NCI-H128 (cell line): Measurements from ENCODE around the gene NRG2.

Experiments used
- DNase-seq: peaks from one replicate; lab custom pipeline; 2025; ENCODE audit not compliant: unreplicated experiment; lab: John Stamatoyannopoulos, UW

NRG2 gene

GRCh38 chr5:140041492-140042392, 1.4 kb downstream of the NRG2 start:
- DNase-seq = no peak

GRCh38 chr5:140041099-140041491, 2.0 kb downstream of the NRG2 start:
- no peak for DNase-seq

GRCh38 chr5:140040358-140040757, 2.7 kb downstream of the NRG2 start:
- no peak for DNase-seq

GRCh38 chr5:140039561-140039960, 3.5 kb downstream of the NRG2 start:
- DNase-seq = no peak

GRCh38 chr5:140038373-140038957, 4.6 kb downstream of the NRG2 start:
- no peak for DNase-seq

GRCh38 chr5:140037012-140037411, 6.1 kb downstream of the NRG2 start:
- no peak for DNase-seq

- no peak for DNase-seq
These were observed 7.2 kb downstream of the NRG2 start for GRCh38 chr5:140035881-140036280.

GRCh38 chr5:140033037-140033760, 9.9 kb downstream of the NRG2 start:
- no peak for DNase-seq

- DNase-seq = no peak
These were observed 10.8 kb downstream of the NRG2 start for GRCh38 chr5:140032296-140032695.

GRCh38 chr5:140027807-140028206, 15.3 kb downstream of the NRG2 start:
- DNase-seq = no peak

GRCh38 chr5:140025736-140026135, 17.4 kb downstream of the NRG2 start:
- no peak for DNase-seq

- no peak for DNase-seq
These were observed 18.2 kb downstream of the NRG2 start for GRCh38 chr5:140024928-140025327.

- DNase-seq = no peak
These were observed 19.4 kb downstream of the NRG2 start for GRCh38 chr5:140023611-140024191.

- DNase-seq = no peak
These were observed 22.4 kb downstream of the NRG2 start for GRCh38 chr5:140020601-140021177.

- no peak for DNase-seq
These were observed 24.0 kb downstream of the NRG2 start for GRCh38 chr5:140018920-140019644.

- DNase-seq = no peak
These were observed 24.6 kb downstream of the NRG2 start for GRCh38 chr5:140018517-140018916.

GRCh38 chr5:140018096-140018481, 25.0 kb downstream of the NRG2 start:
- DNase-seq = no peak

GRCh38 chr5:140017397-140018095, 25.6 kb downstream of the NRG2 start:
- no peak for DNase-seq

- no peak for DNase-seq
These were observed 27.4 kb downstream of the NRG2 start for GRCh38 chr5:140015706-140016105.

GRCh38 chr5:140014751-140015150, 28.3 kb downstream of the NRG2 start:
- no peak for DNase-seq
